NCI-H128 (cell line): Measurements from ENCODE around the gene NMUR1.

Source experiments
- DNase-seq: peaks from one replicate; lab custom pipeline; 2025; ENCODE audit not compliant: unreplicated experiment; lab: John Stamatoyannopoulos, UW

Gene NMUR1

DNA sequence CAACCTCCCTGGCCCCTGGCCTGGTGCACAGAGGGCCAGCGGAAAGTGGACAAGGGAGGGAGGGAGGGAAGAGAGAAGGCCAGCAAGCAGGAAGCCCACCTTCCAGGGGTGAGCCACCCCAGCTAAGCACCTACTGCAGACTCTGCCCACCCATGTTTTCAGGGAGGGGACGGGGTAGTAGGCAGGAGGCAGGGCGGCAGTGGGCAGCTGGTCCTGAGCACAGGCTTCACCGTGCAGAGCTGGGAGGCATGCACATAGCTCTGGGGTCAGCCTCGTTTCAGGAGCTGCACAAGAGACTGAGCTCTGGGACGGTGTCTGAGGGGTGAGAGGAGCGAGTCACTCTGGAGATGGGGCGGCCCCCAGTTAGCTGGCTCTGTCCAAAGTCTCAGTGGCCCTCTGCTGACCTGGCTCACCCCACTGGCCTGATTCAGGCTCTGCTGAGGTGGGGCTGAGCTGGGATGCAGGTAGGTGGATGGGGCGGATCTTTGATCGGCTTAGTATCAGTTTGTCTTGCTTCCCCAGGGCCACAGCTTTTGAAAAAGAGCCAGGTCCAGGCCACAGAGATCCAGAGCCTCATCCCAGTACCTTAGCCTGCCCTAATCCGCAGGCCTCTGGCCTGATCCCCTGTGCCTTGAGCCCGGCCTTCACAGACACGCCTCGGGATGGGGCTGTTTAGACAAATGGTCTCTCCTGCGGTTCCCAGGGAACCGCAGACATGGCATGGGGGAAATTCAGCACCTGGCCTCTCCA lies 3.7 kb downstream of the NMUR1 start:
- no peak for DNase-seq

DNA sequence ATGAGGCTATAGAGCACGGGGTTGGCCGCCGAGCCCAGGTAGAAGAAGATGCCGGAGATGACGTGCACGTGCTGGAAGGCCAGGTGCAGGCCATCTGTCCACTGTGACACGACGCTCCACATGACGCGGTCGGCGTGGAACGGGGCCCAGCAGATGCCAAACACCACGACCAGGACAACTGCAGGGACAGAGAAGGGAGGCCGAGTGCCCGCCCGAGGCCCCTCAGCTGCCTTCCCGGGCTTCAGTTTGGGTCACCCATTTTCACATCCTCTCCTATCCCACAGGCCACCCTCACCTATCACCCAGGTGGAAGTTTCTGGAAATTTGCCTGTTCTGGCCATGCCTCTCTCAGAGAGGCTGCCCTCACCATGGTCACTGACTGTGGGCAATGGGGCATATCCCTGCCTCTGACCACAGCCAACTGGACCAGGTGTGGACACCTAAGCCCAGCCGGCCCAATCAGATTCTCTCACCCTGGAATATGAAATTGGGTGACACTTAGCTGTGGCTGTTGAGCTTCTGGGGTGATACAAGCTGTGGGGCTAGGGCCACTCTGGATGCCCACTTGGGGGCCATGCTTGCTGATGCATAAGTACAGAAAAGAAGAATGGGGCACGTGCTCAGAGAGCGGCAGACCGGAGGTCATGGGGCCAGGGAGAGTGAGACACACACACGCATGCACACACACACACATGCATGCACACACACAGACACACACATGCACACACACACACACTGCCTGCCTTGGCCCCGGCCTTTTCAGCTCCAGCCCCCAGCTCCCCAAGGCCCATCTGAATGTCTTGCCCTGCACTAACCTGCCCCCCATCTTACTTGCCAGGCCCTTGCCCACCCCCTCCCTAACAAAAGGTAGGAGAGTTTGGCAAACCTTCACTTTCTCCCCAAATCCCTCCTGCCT lies 4.7 kb downstream of the NMUR1 start:
- DNase-seq, result no peak

DNA sequence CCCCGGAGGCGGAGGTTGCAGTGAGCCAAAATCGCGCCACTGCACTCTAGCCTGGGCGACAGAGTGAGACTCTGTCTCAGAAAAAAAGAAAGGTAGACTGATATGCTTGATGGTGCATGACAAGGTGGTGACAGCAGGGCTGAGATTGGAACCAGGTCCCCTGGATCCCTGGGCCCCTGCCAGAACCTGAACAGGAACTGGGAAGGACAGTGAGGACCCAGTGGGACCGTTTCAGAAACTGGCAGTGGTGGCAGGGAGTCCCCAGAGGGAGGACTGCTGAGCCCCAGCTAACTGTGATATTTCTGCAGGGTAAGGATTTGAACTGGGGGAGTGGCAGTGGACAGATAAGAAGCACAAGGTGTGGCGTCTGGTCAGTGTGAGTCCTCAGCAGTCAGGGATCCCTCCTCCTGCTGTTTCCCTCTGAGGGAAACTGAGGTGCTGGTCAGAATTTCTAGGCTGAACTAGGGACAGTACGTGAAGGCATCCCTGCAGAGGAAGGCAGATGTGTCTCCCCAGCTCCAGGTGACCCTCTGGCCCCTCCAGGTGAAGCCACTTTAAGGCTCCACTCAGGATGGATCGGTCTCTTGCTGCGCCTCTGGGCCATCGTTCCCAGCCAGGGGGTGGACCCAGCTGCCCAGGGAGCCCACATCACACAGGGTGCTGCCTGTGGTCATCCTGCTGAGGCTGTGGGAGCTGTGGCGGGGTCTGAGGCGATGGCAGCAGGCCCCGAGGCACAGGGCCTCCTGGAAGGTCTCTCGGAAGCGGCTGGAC lies 5.6 kb downstream of the NMUR1 start:
- no peak for DNase-seq

DNA sequence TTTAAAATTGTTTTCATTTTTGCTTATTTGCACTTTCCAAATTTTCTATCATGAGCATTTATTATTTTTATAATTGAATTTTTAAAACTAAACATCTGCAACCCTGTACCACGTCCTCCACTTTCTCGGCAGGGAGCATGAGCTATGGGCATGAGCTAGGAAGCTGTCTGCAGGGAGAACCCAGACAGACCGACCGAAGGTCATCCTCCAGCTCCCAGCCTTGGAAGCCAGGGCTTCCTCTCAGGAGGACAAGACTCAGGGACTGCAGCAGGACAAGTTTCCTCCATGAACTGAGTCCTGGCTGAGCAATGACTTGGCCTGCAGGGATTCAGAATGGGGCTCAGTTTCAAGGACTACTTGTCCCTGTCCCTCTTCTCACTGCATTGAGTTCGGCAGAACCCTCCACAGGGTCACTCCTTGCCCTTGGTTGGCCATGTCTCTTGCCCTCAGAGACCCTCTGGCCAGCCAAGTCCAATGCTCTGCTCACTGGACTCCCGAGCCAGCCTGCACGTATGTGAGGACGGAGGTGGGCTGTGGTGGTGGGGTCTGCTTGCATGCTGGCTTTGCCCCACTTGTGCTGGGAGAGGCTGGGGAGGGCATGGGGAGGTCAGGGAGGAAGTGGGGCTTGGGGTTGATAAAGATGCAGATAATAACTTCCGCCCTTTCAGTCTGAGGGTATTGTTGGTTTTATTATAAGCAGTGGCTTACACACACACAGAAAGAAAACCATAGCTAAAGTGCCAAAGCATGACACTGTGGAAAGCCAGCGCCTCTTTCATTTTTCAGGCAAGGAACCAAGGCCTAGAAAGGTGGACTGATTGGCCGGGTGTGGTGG lies 6.6 kb downstream of the NMUR1 start:
- DNase-seq, result no peak

DNA sequence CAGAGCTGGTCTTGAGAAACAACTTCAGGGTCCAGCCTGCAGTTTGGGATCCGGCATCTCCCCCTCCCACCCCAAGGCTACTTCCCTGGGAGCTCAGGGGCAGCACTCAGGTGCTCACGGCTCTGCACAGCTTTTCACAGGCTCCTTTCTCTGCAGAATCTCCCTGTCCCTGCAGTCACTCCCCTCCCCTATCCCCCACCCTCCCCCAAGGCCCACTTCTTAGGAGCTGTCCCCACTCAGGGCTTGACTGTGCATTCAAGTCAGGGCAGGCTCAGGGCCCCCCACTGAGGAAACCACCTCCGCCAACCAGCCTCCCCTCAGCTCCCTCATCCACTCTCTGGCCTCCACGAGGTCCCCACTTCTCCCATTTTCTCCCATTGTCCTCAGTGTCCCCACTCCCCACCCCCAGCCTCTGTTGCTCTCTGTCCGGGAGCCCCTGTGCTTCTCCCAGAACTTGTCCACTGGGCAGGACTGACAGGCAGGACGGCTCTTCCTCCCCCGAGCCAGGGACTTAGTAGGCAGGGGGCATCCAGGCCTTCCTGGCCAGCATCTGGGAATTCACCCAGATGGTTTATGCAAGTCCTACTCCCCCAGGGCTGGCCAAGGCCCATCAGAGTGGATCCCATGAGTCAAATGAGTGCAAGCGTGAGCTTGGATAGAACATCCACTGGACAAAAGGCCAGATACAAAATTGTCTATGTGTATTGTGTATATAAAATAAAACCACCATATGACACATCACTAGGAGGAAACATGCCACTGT lies 7.6 kb downstream of the NMUR1 start:
- no peak for DNase-seq

DNA sequence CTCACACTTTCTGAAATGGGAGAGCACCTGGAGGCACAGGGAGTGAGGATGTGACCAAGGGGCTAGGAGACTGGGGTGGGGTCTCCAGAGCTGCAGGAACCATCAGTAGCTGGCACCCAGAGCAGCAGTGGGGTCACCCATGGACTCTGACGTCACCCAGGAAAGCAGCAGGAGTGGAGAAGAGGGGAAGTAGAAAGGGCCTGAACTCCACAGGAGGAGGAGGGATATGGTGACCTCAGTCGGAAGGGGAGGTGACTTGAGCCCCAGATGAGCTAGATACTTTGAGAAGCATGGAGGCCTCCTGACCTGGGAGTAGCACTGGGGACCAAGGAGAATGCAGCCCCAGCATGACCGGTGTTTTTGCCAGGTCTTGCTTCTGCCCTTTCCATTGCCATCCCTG lies 8.8 kb downstream of the NMUR1 start:
- no peak for DNase-seq

DNA sequence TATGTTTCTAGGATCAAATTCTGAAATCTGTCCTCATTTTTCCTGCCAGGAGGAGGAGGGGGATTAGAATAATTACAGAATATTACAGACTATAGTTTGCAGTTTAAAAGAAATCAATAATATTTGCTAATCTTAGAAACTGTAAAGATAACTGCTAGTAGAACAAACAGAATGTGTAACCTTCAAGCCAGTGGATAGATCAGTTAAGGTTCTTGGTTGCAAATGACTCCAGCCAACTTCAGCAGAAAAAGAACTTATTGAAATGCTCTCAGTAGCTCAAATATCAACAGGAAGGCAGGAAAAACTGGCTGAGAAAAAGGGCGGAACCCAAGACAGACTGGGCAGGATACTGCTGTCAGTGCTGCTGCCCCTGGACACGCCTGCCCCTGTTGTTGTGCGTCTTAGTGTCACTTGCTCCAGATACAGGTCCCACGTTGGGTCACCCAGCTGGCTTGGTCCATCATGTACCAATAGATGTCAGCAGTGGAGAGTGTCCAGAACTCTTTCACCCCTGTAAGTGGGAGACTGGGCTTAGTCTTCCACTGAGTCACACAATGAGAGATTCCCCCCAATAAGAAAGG lies 10.2 kb downstream of the NMUR1 start:
- DNase-seq, result no peak

DNA sequence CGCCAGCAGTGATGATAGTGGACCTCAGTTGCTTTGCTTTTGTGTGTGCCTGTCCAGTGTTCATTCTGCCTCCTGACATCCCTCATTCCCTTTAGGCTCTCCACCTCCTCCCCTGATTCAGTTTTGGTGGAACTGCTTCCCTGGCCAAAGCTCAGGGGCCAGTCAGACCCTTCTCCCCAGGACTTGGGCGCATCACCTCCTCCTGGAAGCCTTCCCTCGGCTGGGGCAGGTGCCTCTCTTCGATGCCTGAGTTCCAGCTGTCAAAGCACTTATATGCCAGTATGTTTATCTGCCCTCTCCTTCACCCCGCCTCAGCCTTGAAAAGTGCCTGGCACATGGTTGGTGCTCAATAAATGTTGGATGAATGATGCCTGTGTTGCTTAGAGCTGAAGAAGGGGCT lies 11.5 kb downstream of the NMUR1 start:
- no peak for DNase-seq

DNA sequence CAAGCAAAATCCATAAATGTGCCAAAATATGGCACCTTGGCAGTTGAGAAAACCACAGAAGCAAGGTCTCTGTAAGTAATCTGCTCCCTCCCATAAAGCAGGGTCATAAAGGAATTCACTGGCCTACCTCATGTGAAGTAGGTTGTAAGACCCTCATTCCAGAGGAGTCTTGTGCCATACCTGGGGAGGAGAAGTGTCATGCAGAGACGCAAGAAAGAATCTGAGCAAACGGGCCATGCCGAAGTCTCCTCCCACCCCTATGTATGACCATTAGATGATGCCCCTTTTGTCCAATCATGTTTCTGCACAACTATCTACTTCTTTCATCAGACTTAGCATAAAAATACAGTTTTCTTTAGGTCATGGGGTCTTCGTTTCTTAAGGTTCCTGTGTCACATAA lies 14.6 kb downstream of the NMUR1 start:
- DNase-seq, result no peak

DNA sequence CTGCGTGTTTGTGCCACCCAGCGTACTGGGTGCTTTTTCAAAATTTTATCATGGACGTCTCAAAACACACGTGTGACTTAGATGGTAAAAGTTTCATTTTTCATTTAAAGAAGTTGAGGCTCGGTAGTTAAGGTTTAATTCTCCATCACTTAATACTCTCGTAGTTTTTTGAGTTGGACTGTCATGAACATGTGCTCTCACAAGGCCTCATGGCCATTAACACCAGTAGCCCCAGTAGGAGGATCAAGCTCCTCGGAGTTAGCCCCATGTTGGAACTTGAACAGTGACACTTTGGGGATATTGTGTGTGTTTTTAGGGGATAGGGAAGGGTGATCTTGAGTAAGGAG lies 15.3 kb downstream of the NMUR1 start:
- no peak for DNase-seq

DNA sequence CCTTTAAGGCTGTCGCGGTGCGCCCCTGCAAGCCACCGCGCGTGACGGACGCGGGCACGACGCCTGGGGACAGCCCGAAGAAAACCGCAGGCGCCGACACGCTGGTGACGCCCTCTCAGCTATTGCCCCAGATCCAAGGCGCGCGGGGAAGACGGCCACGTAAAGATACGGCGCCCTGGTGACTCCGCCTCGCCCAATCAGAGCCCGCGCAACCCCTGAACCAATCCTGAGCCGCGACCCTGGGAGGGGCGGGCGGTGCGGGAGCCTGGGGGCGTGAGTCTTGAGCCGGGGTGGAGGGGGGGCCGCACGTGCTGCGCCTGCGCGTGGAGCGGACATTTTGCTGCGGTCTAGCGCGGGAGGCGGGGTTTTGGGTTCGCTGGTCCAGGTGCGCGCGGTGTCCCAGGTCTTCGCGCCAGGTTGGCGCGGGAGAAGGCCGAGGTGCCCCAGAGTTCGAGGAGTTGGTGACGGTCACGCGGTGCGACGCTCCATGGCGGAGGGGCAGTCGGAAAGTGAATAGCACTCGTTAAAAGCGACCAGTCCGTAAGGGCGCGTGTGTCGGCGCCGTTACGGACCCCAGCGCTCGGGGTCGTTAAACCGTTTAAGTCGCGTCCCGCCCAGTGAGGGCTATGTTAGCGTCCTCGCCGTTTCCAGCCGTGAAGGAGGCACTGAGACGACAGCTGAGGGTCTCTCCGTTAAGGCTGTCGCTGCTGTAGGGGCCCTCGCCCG lies 15.9 kb downstream of the NMUR1 start:
- DNase-seq, result peak; percentile 68

DNA sequence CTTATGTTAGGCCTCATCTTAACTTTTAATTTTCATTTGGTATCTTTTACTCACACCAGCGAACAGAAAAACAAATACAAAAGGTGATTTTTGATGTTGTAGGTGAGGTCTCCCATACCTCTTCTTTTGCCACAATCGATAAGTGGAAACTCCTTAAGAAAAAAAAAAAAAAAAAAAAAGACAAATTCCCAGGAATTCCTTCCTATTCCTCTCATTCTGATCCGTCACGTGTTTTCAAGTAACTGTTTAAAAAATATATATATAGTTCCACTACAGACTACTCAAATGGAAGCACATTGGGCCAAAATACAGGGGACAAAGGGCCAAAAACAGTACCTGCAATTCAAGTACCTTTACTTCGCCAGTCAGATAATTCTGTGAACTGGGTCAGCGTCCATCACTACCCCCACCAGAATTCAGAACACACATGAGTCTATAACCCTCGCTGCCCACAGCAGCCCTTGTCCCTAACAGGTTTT lies 16.5 kb downstream of the NMUR1 start:
- no peak for DNase-seq

DNA sequence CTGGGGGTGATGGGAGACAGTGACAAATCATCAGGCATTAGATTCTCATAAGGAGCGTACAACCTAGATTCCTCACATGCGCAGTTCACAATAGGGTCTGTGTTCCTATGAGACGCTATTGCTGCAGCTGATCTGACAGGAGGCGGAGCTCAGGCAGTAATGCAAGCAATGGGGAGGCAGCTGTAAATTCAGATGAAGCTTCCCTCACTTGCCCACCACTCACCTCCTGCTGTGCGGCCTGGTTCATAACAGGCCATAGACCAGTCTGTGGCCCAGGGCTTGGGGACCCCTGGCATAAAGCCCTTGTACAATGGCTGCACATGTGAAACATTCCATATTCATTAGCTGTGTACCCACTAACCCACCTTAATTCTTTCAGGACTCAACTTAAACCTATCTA lies 18.0 kb downstream of the NMUR1 start:
- no peak for DNase-seq

DNA sequence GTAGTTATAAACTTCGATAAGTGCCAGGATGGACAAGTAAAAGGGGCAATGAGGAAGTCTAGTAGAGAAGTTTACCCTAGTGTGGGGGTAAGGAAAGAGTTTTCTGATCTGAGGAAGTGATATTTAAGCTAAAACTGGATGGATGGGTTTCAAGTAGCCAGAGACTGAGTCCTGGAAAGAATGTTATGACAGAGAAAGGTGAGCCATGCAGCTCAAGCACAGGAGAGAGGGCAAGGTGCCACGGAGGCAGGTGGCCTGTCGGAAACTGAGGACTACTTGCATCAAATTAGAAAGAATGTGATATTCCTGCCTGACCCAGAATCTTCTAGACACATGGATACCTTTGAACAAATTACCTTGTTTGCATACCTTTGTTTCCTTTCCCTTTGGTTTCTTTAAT lies 26.5 kb downstream of the NMUR1 start:
- no peak for DNase-seq

DNA sequence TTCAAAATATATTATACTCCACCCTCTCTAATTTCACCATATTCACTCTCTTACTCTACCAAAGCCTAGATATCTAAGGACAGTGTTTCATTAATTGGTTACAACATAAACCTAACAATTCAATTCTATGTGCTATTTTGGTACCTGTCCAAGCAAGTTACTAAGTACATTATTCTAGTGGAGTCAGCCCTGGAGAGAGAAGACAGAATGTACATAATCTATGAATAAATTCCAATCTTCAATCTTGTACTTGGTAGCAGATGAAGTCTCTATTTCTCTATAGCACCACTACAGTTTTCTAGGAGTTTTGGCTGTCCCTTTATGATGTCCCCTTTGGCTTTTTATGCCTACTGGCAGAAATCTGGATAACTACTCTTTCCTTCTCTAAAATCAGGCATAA lies 27.6 kb downstream of the NMUR1 start:
- no peak for DNase-seq

DNA sequence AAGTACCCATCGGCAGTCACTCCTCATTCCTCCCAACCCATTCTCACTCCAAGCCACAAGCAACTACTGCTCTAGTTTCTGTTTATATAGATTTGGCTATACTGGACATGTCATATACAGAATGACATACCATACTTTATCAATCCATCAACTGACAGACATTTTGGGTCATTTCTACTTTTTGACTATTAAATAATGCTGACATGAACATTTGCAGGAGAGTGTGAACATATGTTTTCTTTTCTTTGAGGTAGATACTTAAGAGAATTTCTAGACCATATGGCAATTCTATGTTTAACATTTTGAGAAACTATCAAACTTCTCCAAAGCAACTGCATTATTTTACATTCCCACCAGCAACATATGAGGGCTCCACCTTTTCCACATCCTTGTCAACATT lies 32.6 kb downstream of the NMUR1 start:
- DNase-seq, result no peak

DNA sequence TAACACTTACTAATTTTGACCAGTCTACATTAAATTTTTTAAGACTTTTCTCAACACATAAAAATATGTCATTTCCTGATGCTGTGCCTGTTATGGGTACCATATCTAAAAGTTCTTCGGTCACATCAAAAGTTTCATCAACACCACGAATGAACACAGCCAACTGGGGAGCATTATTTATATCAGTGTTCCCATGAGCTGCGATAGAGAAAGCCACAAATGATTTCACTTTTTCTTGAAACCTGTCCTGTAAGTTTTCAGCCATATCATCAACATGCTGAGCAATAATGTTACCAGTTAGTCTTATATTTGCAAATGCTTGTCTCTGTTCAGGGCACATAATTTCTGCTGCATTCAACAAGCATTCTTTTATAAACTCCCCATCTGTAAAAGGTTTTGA lies 35.6 kb downstream of the NMUR1 start:
- no peak for DNase-seq

DNA sequence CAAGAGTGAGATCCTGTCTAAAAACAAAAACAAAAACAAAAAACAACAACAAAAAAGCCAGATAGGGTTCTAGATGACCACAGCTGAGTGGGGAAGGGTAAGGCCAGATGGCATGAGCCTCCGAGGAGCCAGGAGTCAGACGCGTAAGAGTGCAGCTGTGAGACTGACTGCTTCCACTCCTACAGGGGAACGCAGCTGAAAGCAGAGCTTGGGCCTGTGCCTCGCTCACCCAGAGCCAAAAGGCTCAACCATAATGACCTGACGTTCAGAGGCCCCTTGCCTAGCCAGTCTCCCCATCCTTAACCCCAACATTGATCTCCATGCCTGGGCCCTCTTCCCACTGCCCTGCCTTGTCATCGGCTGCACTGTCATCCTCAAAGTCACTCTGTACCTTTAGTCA lies 39.4 kb downstream of the NMUR1 start:
- no peak for DNase-seq

DNA sequence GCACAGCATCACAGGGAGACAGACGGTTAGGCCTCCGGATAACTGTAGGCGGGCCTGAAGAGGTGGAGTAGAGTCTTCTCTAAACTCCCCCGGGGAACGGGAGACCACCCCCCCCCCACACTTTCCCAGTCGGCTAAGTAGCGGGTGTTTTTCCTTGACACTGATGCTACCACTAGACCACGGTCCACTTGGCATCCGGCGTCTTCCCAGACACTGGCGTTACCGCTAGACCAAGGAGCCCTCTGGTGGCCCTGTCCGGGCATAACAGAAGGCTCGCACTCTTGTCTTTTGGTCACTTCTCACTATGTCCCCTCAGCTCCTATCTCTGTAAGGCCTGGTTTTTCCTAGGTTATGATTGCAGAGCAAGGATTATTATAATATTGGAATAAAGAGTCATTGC lies 40.3 kb downstream of the NMUR1 start:
- DNase-seq, result no peak
